Glutamatergic neuron (in vitro differentiated cells): ENCODE data around the gene LMO2. TPM values are rescaled to one million over a fixed set of nuclear protein-coding genes. Genes with fewer than 3 reads are reported as not detected.
"Not testable (repeated sequence)": the region's sequence is repeated elsewhere in the genome, so short reads cannot be mapped to it uniquely, and the experiment has no call there.

Source experiments
- DNase-seq: peaks from one replicate; pipeline ENCODE4 v3.0.0; 2022
- H3K27ac Mint-ChIP-seq: one replicate; pipeline ENCODE4 v1.8.0; 2020; ENCODE audit warnings: mild to moderate bottlenecking, mixed read lengths, inconsistent platforms; ENCODE audit not compliant: unreplicated experiment
- H3K27me3 Mint-ChIP-seq: one replicate; pipeline ENCODE4 v1.8.0; 2020; ENCODE audit warnings: mild to moderate bottlenecking, moderate library complexity, mixed read lengths, inconsistent platforms; ENCODE audit not compliant: unreplicated experiment
- H3K36me3 Mint-ChIP-seq: one replicate; pipeline ENCODE4 v1.8.0; 2020; ENCODE audit warnings: mild to moderate bottlenecking, mixed read lengths, inconsistent platforms; ENCODE audit not compliant: unreplicated experiment
- H3K4me1 Mint-ChIP-seq: one replicate; pipeline ENCODE4 v1.8.0; 2020; ENCODE audit warnings: mild to moderate bottlenecking, low read depth, mixed read lengths, inconsistent platforms; ENCODE audit not compliant: unreplicated experiment
- H3K4me3 Mint-ChIP-seq: one replicate; pipeline ENCODE4 v1.8.0; 2020; ENCODE audit warnings: mild to moderate bottlenecking, mixed read lengths, inconsistent platforms; ENCODE audit not compliant: unreplicated experiment
- H3K9me3 Mint-ChIP-seq: one replicate; pipeline ENCODE4 v1.8.0; 2020; ENCODE audit warnings: mild to moderate bottlenecking, moderate library complexity, mixed read lengths, inconsistent platforms; ENCODE audit not compliant: unreplicated experiment
- CTCF ChIP-seq: fragments of 200-600 bp; sonication (generic); IDR thresholded peaks from one replicate; pipeline ENCODE4 v1.5.0; 2021; ENCODE audit not compliant: partially characterized antibody, unreplicated experiment
- total RNA-seq: library from RNA; stranded (reverse); fragmentation: NEBNext Ultra II Directional; extraction: Animal tissue kit (Norgen Biotek cat#: 25700); gene quantifications from one replicate; pipeline ENCODE4 v1.2.1, GENCODE V29; 2021; ENCODE audit not compliant: unreplicated experiment

The LMO2 gene
- total RNA-seq, 1 donor from 2014 or later: 2.7 TPM

GRCh38 chr11:33920838-33921613 is 29.1 kb upstream of the LMO2 start:
- H3K9me3 Mint-ChIP-seq: peaks cover 4% of the 10 kb centered on the region
- no peak overlapping the region for H3K27ac Mint-ChIP-seq
- H3K4me3 Mint-ChIP-seq: no peak overlapping the region
- peaks cover 5% of the 10 kb centered on the region for H3K27me3 Mint-ChIP-seq
- TF ChIP-seq CTCF: no peak
- peaks cover 9% of the 10 kb centered on the region for H3K4me1 Mint-ChIP-seq
- H3K36me3 Mint-ChIP-seq: peaks cover 4% of the 10 kb centered on the region
- no peak for DNase-seq

- Mint-ChIP-seq H3K9me3 (peaks cover 4% of the 10 kb centered on the region), H3K27ac (no peak overlapping the region), H3K27me3 (peaks cover 5% of the 10 kb centered on the region), H3K4me3 (no peak overlapping the region), H3K36me3 (peaks cover 4% of the 10 kb centered on the region), H3K4me1 (peaks cover 9% of the 10 kb centered on the region)
- TF ChIP-seq CTCF: no peak
- no peak for DNase-seq
Measured at GRCh38 chr11:33919645-33920044, 27.8 kb upstream of the LMO2 start.

GRCh38 chr11:33917402-33917801 is 25.5 kb upstream of the LMO2 start:
- H3K4me1 Mint-ChIP-seq: peaks cover 11% of the 10 kb centered on the region
- not testable (repeated sequence) for DNase-seq, H3K36me3 Mint-ChIP-seq, H3K9me3 Mint-ChIP-seq, H3K27me3 Mint-ChIP-seq, H3K27ac Mint-ChIP-seq, H3K4me3 Mint-ChIP-seq

- TF ChIP-seq CTCF: no peak
- Mint-ChIP-seq H3K36me3 (peaks cover 10% of the 10 kb centered on the region), H3K4me1 (peaks cover 14% of the 10 kb centered on the region), H3K9me3 (peaks cover 9% of the 10 kb centered on the region), H3K27ac (no peak overlapping the region), H3K27me3 (peaks cover 3% of the 10 kb centered on the region), H3K4me3 (no peak overlapping the region)
- no peak for DNase-seq
Measured at GRCh38 chr11:33916736-33917135, 24.9 kb upstream of the LMO2 start.

GRCh38 chr11:33915526-33915925 is 23.6 kb upstream of the LMO2 start:
- peaks cover 9% of the 10 kb centered on the region for H3K4me1 Mint-ChIP-seq
- H3K27ac Mint-ChIP-seq: no peak overlapping the region
- H3K36me3 Mint-ChIP-seq: peaks cover 10% of the 10 kb centered on the region
- TF ChIP-seq CTCF: no peak
- H3K4me3 Mint-ChIP-seq: no peak overlapping the region
- DNase-seq: no peak
- H3K27me3 Mint-ChIP-seq: peaks cover 3% of the 10 kb centered on the region
- H3K9me3 Mint-ChIP-seq: peaks cover 7% of the 10 kb centered on the region
